PC-3 (cell line): Measurements from ENCODE around the gene OR2J1. TPM values are rescaled to one million over a fixed set of nuclear protein-coding genes. Genes with fewer than 3 reads are reported as not detected.

Experiments used
- ATAC-seq: fragments of 200-7000 bp; cut with Tn5 transposase; 2 replicates; pipeline ENCODE4 v1.9.1; 2020; ENCODE audit warnings: mild to moderate bottlenecking, moderate library complexity
- BruUV-seq: library from RNA; stranded (reverse); fragments of 400-500 nt; replicated peaks from 2 replicates; lab custom pipeline; 2021; lab: Mats Ljungman, UMichigan
- CTCF ChIA-PET: fragments of 300-600 bp; sonication (Branson Sonifier 250); formaldehyde crosslinking; loops from one replicate; lab custom pipeline; 2022; ENCODE audit warnings: antibody characterized with exemption; lab: Charles Lee
- POLR2A ChIA-PET: fragments of 300-600 bp; sonication (Branson Sonifier 250); formaldehyde crosslinking; loops from one replicate; lab custom pipeline; 2022; ENCODE audit warnings: antibody characterized with exemption; ENCODE audit not compliant: unreplicated experiment; lab: Charles Lee
- DNase-seq: peaks from one replicate; pipeline ENCODE4 v3.0.0-alpha.2; 2015
- H2AFZ ChIP-seq: fragments of 300-600 bp; sonication (generic); 2 replicates; pipeline ENCODE4 v1.6.0; 2016; ENCODE audit warnings: antibody characterized with exemption, low read length
- H3F3A ChIP-seq: fragments of 300-600 bp; sonication (generic); one replicate; pipeline ENCODE4 v1.6.0; 2017; ENCODE audit warnings: antibody characterized with exemption, low read length, control low read depth, mild to moderate bottlenecking; ENCODE audit not compliant: unreplicated experiment
- H3K27ac ChIP-seq: fragments of 300-600 bp; sonication (generic); 2 replicates; pipeline ENCODE4 v1.5.1; 2016; ENCODE audit warnings: mild to moderate bottlenecking, low read length
- H3K27me3 ChIP-seq: fragments of 300-600 bp; sonication (generic); 2 replicates; pipeline ENCODE4 v1.6.1; 2016; ENCODE audit warnings: low read length, mixed read lengths
- H3K36me3 ChIP-seq: fragments of 300-600 bp; sonication (generic); 2 replicates; pipeline ENCODE4 v1.6.1; 2016; ENCODE audit warnings: low read depth, mixed run types, low read length, mixed read lengths
- H3K4me1 ChIP-seq: fragments of 300-600 bp; sonication (generic); 2 replicates; pipeline ENCODE4 v1.5.1; 2016; ENCODE audit warnings: low read length; ENCODE audit not compliant: insufficient read depth
- H3K4me2 ChIP-seq: fragments of 300-600 bp; sonication (generic); 2 replicates; pipeline ENCODE4 v1.6.0; 2016; ENCODE audit warnings: low read length
- H3K4me3 ChIP-seq: fragments of 300-600 bp; sonication (generic); 2 replicates; pipeline ENCODE4 v1.5.1; 2016; ENCODE audit warnings: mild to moderate bottlenecking, low read length, mixed read lengths
- H3K79me2 ChIP-seq: fragments of 300-600 bp; sonication (generic); 2 replicates; pipeline ENCODE4 v1.6.1; 2017; ENCODE audit warnings: low read length, mixed read lengths
- H3K9ac ChIP-seq: fragments of 300-600 bp; sonication (generic); 2 replicates; pipeline ENCODE4 v1.6.0; 2016; ENCODE audit warnings: mild to moderate bottlenecking, low read length
- H3K9me2 ChIP-seq: fragments of 300-600 bp; sonication (generic); replicated peaks from 2 replicates; pipeline ENCODE4 v1.6.1; 2016; ENCODE audit warnings: mixed run types, low read length, mixed read lengths
- H3K9me3 ChIP-seq: fragments of 300-600 bp; sonication (generic); 2 replicates; pipeline ENCODE4 v1.6.1; 2016; ENCODE audit warnings: low read length, mixed read lengths
- H4K20me1 ChIP-seq: fragments of 300-600 bp; sonication (generic); 2 replicates; pipeline ENCODE4 v1.6.1; 2016; ENCODE audit warnings: low read length, mixed read lengths
- EZH2 ChIP-seq: fragments of 300-600 bp; sonication (generic); IDR thresholded peaks from one replicate; pipeline ENCODE4 v1.6.1; 2017; ENCODE audit warnings: antibody characterized with exemption, mild to moderate bottlenecking, low read length; ENCODE audit not compliant: unreplicated experiment
- EZH2phosphoT487 ChIP-seq: fragments of 300-600 bp; sonication (generic); IDR thresholded peaks from 2 replicates; pipeline ENCODE4 v1.6.1; 2018; ENCODE audit warnings: mild to moderate bottlenecking, antibody characterized with exemption, low read length, borderline replicate concordance
- intact Hi-C: fragments of 100-400 bp; cut with micrococcal nuclease; formaldehyde crosslinking; loops from 2 replicates; pipeline ENCODE4 v1.9.0; 2023
- total RNA-seq: library from RNA; depleted of rRNA; stranded (reverse); fragments of >200 nt; gene quantifications from 2 replicates; pipeline ENCODE4 v1.2.3, GENCODE V29; 2014
- TF ChIP-seq, protein P1 (sequence below): fragments of 300-600 bp; sonication (generic); conservative IDR thresholded peaks from 2 replicates; pipeline ENCODE4 v1.5.1; 2017; ENCODE audit warnings: antibody characterized with exemption, low read depth, mild to moderate bottlenecking, low read length

Gene OR2J1
- total RNA-seq, 1 experiment from 2014 or later: not detected

GRCh38 chr6:29071831-29072723, 27.2 kb upstream of the OR2J1 start:
- ChIA-PET POLR2A (no interaction called here), CTCF (no interaction called here)
- H3K9ac ChIP-seq: no peak overlapping the region
- ATAC-seq (peak; percentile 82), DNase-seq (peak; percentile 70)
- no peak overlapping the region for H3K4me2 ChIP-seq
- no TSS peak for BruUV-seq
- H2AFZ ChIP-seq: no peak overlapping the region
- no peaks in the 10 kb centered on the region for H3F3A ChIP-seq
- H3K4me1 ChIP-seq: no peaks in the 10 kb centered on the region
- no peaks in the 10 kb centered on the region for H3K9me2 ChIP-seq
- H3K36me3 ChIP-seq: no peaks in the 10 kb centered on the region
- H3K27me3 ChIP-seq: peaks cover 23% of the 10 kb centered on the region; the same call in 1 of the 2 replicates
- no peak overlapping the region for H3K27ac ChIP-seq
- H3K4me3 ChIP-seq: no peak overlapping the region
- no peaks in the 10 kb centered on the region for H4K20me1 ChIP-seq
- no peaks in the 10 kb centered on the region for H3K9me3 ChIP-seq
- no peaks in the 10 kb centered on the region for H3K79me2 ChIP-seq
- intact Hi-C loops: no loop called here
- TF ChIP-seq, protein P1, sequence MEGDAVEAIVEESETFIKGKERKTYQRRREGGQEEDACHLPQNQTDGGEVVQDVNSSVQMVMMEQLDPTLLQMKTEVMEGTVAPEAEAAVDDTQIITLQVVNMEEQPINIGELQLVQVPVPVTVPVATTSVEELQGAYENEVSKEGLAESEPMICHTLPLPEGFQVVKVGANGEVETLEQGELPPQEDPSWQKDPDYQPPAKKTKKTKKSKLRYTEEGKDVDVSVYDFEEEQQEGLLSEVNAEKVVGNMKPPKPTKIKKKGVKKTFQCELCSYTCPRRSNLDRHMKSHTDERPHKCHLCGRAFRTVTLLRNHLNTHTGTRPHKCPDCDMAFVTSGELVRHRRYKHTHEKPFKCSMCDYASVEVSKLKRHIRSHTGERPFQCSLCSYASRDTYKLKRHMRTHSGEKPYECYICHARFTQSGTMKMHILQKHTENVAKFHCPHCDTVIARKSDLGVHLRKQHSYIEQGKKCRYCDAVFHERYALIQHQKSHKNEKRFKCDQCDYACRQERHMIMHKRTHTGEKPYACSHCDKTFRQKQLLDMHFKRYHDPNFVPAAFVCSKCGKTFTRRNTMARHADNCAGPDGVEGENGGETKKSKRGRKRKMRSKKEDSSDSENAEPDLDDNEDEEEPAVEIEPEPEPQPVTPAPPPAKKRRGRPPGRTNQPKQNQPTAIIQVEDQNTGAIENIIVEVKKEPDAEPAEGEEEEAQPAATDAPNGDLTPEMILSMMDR: peak; percentile 85
- TF ChIP-seq EZH2phosphoT487: no peak

DNA sequence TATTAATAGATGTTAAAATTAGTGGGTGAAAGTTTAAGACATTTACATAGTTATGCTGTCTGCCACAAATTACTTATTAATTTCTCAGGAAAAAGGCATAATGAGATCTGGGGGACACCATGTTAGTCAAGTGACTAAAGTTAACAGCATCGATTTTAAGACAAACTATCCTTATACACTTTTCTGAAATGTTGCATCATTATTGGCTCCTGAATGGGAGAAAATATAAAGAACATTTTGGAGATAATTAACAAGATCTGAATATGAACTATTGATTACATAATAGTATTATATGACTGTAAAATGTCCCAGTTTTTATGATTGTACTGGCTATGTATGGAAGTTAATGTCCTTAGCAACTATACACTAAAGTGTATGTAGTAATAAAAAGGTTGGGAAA, 20.1 kb upstream of the OR2J1 start:
- DNase-seq (no peak), ATAC-seq (no peak)
- intact Hi-C loops: no loop called here
- Histone ChIP-seq H3K9me3 (no peaks in the 10 kb centered on the region), H3K79me2 (no peaks in the 10 kb centered on the region), H3K9ac (no peak overlapping the region), H3K4me3 (no peak overlapping the region), H2AFZ (no peak overlapping the region), H3K27me3 (peaks cover 32% of the 10 kb centered on the region), H4K20me1 (no peaks in the 10 kb centered on the region), H3K27ac (no peak overlapping the region), H3K4me2 (no peak overlapping the region), H3K4me1 (no peaks in the 10 kb centered on the region), H3K36me3 (no peaks in the 10 kb centered on the region), H3K9me2 (no peaks in the 10 kb centered on the region), H3F3A (no peaks in the 10 kb centered on the region)
- CTCF ChIA-PET: no interaction called here
- BruUV-seq: no TSS peak
- POLR2A ChIA-PET: no interaction called here
- TF ChIP-seq EZH2phosphoT487: no peak
- no peak for TF ChIP-seq EZH2
- TF ChIP-seq, protein P1: no peak

GRCh38 chr6:29081312-29081711, 18.0 kb upstream of the OR2J1 start:
- no TSS peak for BruUV-seq
- Histone ChIP-seq H3K9me3 (no peaks in the 10 kb centered on the region), H3K79me2 (no peaks in the 10 kb centered on the region), H3K27ac (no peak overlapping the region), H3K9me2 (0 out of 2 replicates have a peak, but pooled peaks cover 5% of the 10 kb centered on the region), H3K36me3 (no peaks in the 10 kb centered on the region), H3K27me3 (peaks cover 28% of the 10 kb centered on the region), H3K4me3 (no peak overlapping the region), H3K9ac (no peak overlapping the region), H3K4me1 (no peaks in the 10 kb centered on the region), H4K20me1 (no peaks in the 10 kb centered on the region), H2AFZ (no peak overlapping the region), H3F3A (no peaks in the 10 kb centered on the region), H3K4me2 (no peak overlapping the region)
- ChIA-PET CTCF (no interaction called here), POLR2A (no interaction called here)
- no peak for ATAC-seq
- intact Hi-C loops: no loop called here
- TF ChIP-seq, protein P1: no peak
- TF ChIP-seq EZH2 (no peak), EZH2phosphoT487 (no peak)
- DNase-seq: no peak
